Activated CD4-positive, alpha-beta T cell treated with anti-CD3 and anti-CD28 coated beads for 1 hour (primary cell): ENCODE results near the gene IGSF9.
"Not testable (repeated sequence)": the region's sequence is repeated elsewhere in the genome, so short reads cannot be mapped to it uniquely, and the experiment has no call there.

ENCODE experiments used
- DNase-seq: peaks from one replicate; pipeline ENCODE4 v3.0.0-alpha.2; 2020

IGSF9 gene

GRCh38 chr1:159917533-159918351, 27.7 kb downstream of the IGSF9 start:
- no peak for DNase-seq

GRCh38 chr1:159916242-159917051, 29.0 kb downstream of the IGSF9 start:
- DNase-seq: no peak

GRCh38 chr1:159915571-159916241, 29.7 kb downstream of the IGSF9 start:
- DNase-seq: no peak

GRCh38 chr1:159914252-159915018, 31.0 kb downstream of the IGSF9 start:
- no peak for DNase-seq

GRCh38 chr1:159913451-159914192, 31.8 kb downstream of the IGSF9 start:
- no peak for DNase-seq

GRCh38 chr1:159911326-159912070, 33.9 kb downstream of the IGSF9 start:
- DNase-seq: no peak

GRCh38 chr1:159908031-159908940, 37.1 kb downstream of the IGSF9 start:
- no peak for DNase-seq

- no peak for DNase-seq
Measured at GRCh38 chr1:159906960-159907359, 38.5 kb downstream of the IGSF9 start.

- DNase-seq: not testable (repeated sequence)
Measured at GRCh38 chr1:159904036-159904435, 41.4 kb downstream of the IGSF9 start.

- DNase-seq: no peak
Measured at GRCh38 chr1:159902541-159902940, 42.9 kb downstream of the IGSF9 start.

- DNase-seq: no peak
Measured at GRCh38 chr1:159900755-159901360, 44.6 kb downstream of the IGSF9 start.

- DNase-seq: no peak
Measured at GRCh38 chr1:159900086-159900680, 45.2 kb downstream of the IGSF9 start, which contains the start of gene CFAP45. Gene CFAP45, minus strand, starts transcription at chr1:159900165. Its CDS starts 67 bp downstream, at chr1:159900098.

- not testable (repeated sequence) for DNase-seq
Measured at GRCh38 chr1:159899634-159900033, 45.8 kb downstream of the IGSF9 start.

- no peak for DNase-seq
Measured at GRCh38 chr1:159898527-159898926, 46.9 kb downstream of the IGSF9 start.

GRCh38 chr1:159897962-159898361, 47.5 kb downstream of the IGSF9 start:
- DNase-seq: no peak

- DNase-seq: no peak
Measured at GRCh38 chr1:159896546-159896930, 48.9 kb downstream of the IGSF9 start.

GRCh38 chr1:159895836-159896545, 49.4 kb downstream of the IGSF9 start:
- DNase-seq: no peak

- no peak for DNase-seq
Measured at GRCh38 chr1:159895286-159895685, 50.1 kb downstream of the IGSF9 start.
